Osteoblast (primary cell): ENCODE results near the gene SREBF2. TPM values are rescaled to one million over a fixed set of nuclear protein-coding genes. Genes with fewer than 3 reads are reported as not detected.

Source experiments
- DNase-seq: peaks from one replicate; pipeline ENCODE4 v3.0.0; 2011; ENCODE audit warnings: low spot score, mixed read lengths; ENCODE audit not compliant: insufficient read length; ENCODE audit errors: missing footprints
- H2AFZ ChIP-seq: 2 replicates; pipeline ENCODE4 v1.6.0; 2011; ENCODE audit warnings: mild to moderate bottlenecking, low read length
- H3K27ac ChIP-seq: 2 replicates; pipeline ENCODE4 v1.5.1; 2011; ENCODE audit warnings: mild to moderate bottlenecking, low read depth, low read length, moderate library complexity
- H3K27me3 ChIP-seq: 2 replicates; pipeline ENCODE4 v1.6.0; 2012; ENCODE audit warnings: mild to moderate bottlenecking, control low read depth, inconsistent platforms, low read length, moderate library complexity; ENCODE audit not compliant: insufficient read depth
- H3K36me3 ChIP-seq: 2 replicates; pipeline ENCODE4 v1.5.1; 2011; ENCODE audit warnings: mild to moderate bottlenecking, low read length, control low read depth, moderate library complexity; ENCODE audit not compliant: insufficient read depth
- H3K4me1 ChIP-seq: 2 replicates; pipeline ENCODE4 v1.5.1; 2011; ENCODE audit warnings: mild to moderate bottlenecking, low read length, control low read depth, moderate library complexity; ENCODE audit not compliant: insufficient read depth
- H3K4me2 ChIP-seq: 2 replicates; pipeline ENCODE4 v1.6.0; 2011; ENCODE audit warnings: mild to moderate bottlenecking, low read length; ENCODE audit not compliant: insufficient read depth
- H3K4me3 ChIP-seq: fragments of 200-600 bp; sonication (generic); 3 replicates; pipeline ENCODE4 v1.5.1; 2012; ENCODE audit warnings: mild to moderate bottlenecking, low read length, inconsistent platforms; ENCODE audit not compliant: insufficient read depth
- H3K79me2 ChIP-seq: 2 replicates; pipeline ENCODE4 v1.6.0; 2012; ENCODE audit warnings: mild to moderate bottlenecking, low read length, control low read depth, inconsistent platforms; ENCODE audit not compliant: insufficient read depth
- H3K9me3 ChIP-seq: 2 replicates; pipeline ENCODE4 v1.5.1; 2011; ENCODE audit warnings: low read depth, low read length, control low read depth
- H4K20me1 ChIP-seq: 2 replicates; pipeline ENCODE4 v1.6.0; 2012; ENCODE audit warnings: mild to moderate bottlenecking, low read length, control low read depth; ENCODE audit not compliant: insufficient read depth
- total RNA-seq: library from RNA; depleted of rRNA; stranded (reverse); fragments of >200 nt; gene quantifications from 2 replicates; pipeline ENCODE4 v1.2.3, GENCODE V29; 2012
- TF ChIP-seq, protein P1 (sequence below): IDR thresholded peaks from 2 replicates; pipeline ENCODE4 v1.5.1; 2011; ENCODE audit warnings: mild to moderate bottlenecking, low read depth, low read length, moderate library complexity; ENCODE audit errors: extremely low read depth

The SREBF2 gene
- total RNA-seq, 1 donor, result 80.3 TPM

DNA sequence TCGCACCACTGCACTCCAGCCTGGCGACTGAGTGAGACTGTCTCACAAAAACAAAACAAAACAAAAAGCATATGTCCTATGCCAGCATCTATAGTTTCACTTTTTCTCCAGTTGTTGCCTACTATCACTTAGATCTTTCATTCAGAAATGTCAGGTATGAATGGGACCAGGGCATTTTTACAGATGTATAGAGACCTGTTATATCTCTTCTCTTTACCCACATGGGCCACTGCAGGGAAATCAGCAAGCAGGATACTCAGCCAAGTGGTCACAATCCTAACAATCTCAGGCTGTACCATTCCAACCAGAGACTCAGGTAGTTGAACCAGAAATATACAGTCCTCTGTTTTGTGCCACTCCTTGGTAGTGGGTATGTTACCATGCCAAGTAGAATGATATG is 16.0 kb upstream of the SREBF2 start:
- H3K27ac ChIP-seq, result no peak overlapping the region
- no peak overlapping the region for H3K4me2 ChIP-seq
- no peaks in the 10 kb centered on the region for H3K27me3 ChIP-seq
- TF ChIP-seq, protein P1, sequence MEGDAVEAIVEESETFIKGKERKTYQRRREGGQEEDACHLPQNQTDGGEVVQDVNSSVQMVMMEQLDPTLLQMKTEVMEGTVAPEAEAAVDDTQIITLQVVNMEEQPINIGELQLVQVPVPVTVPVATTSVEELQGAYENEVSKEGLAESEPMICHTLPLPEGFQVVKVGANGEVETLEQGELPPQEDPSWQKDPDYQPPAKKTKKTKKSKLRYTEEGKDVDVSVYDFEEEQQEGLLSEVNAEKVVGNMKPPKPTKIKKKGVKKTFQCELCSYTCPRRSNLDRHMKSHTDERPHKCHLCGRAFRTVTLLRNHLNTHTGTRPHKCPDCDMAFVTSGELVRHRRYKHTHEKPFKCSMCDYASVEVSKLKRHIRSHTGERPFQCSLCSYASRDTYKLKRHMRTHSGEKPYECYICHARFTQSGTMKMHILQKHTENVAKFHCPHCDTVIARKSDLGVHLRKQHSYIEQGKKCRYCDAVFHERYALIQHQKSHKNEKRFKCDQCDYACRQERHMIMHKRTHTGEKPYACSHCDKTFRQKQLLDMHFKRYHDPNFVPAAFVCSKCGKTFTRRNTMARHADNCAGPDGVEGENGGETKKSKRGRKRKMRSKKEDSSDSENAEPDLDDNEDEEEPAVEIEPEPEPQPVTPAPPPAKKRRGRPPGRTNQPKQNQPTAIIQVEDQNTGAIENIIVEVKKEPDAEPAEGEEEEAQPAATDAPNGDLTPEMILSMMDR, result no peak
- DNase-seq, result no peak
- H2AFZ ChIP-seq, result no peak overlapping the region
- H4K20me1 ChIP-seq, result no peaks in the 10 kb centered on the region
- H3K4me3 ChIP-seq, result no peak overlapping the region
- H3K36me3 ChIP-seq, result peaks cover 6% of the 10 kb centered on the region
- no peaks in the 10 kb centered on the region for H3K79me2 ChIP-seq
- H3K9me3 ChIP-seq, result no peaks in the 10 kb centered on the region
- H3K4me1 ChIP-seq, result no peaks in the 10 kb centered on the region

DNA sequence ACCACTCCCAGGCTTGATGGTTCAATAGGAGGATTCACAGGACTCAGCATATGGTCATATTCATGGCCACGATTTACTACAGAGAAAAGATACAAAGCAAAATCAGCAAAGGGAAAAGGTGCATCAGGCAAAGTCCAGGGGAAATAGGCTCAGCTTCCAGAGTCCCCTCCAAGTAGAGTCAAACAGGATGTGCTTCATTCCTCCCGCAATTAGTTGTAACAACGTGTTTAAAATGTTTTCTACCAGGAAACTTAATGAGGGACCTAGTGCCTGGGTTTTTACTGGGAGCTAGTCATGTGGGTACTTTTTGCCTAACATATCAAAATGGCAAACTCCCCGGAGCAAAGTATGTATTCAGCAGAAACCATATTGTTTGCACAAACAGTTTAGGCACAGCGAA is 14.9 kb upstream of the SREBF2 start:
- Histone ChIP-seq H3K4me1 (peaks cover 3% of the 10 kb centered on the region), H3K79me2 (no peaks in the 10 kb centered on the region), H3K9me3 (no peaks in the 10 kb centered on the region), H4K20me1 (no peaks in the 10 kb centered on the region), H3K36me3 (peaks cover 6% of the 10 kb centered on the region), H3K4me3 (no peak overlapping the region), H2AFZ (no peak overlapping the region), H3K27me3 (no peaks in the 10 kb centered on the region), H3K4me2 (no peak overlapping the region), H3K27ac (no peak overlapping the region)
- no peak for DNase-seq
- TF ChIP-seq, protein P1, result no peak

DNA sequence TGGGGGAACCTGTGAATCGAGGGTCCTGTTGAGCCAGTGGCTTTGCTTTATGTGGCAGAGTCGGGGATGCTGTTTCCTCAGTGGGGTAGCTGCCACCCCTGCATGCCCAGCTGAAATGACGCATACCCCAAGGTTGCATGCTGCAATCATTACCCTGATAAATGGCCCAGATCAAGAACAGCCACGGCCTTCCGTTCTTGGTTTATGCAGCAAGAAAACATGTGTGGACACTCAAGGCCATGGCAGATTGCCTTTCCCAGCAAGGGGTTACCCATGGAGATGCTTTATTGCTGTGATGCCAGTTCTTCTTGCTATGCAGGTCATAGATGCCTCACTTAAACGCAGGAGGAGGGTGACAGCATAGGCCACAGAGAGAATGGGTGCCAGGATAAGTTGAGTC is 14.3 kb upstream of the SREBF2 start:
- Histone ChIP-seq H3K4me1 (peaks cover 6% of the 10 kb centered on the region), H3K4me2 (no peak overlapping the region), H3K4me3 (no peak overlapping the region), H3K27ac (no peak overlapping the region), H2AFZ (no peak overlapping the region), H3K9me3 (no peaks in the 10 kb centered on the region), H3K27me3 (no peaks in the 10 kb centered on the region), H3K36me3 (peaks cover 6% of the 10 kb centered on the region), H3K79me2 (no peaks in the 10 kb centered on the region), H4K20me1 (no peaks in the 10 kb centered on the region)
- TF ChIP-seq, protein P1, result no peak
- no peak for DNase-seq

DNA sequence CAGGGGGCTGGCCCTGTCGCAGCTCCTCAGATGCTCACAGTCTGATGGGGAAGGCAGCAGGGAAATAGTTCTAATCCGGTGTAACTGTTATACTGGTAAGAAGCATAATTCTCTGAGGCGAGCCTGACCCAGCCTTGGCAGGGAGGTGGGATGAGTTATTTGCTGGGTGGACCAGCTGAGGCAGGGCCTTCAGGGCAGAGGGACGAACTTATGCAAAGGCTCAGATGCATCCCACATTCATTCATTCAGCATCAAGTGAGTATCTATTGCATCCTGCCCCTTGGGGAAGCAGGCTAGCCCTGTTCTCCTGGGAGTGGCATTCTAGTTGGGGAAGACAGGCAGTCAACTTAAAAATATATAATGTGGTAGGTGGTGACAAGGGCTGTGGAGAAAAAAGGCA is 13.6 kb upstream of the SREBF2 start:
- no peaks in the 10 kb centered on the region for H3K27me3 ChIP-seq
- TF ChIP-seq, protein P1, result no peak
- H3K4me2 ChIP-seq, result no peak overlapping the region
- peaks cover 6% of the 10 kb centered on the region for H3K36me3 ChIP-seq
- no peak overlapping the region for H3K4me3 ChIP-seq
- DNase-seq, result no peak
- H3K27ac ChIP-seq, result no peak overlapping the region
- H3K9me3 ChIP-seq, result no peaks in the 10 kb centered on the region
- H4K20me1 ChIP-seq, result no peaks in the 10 kb centered on the region
- H3K4me1 ChIP-seq, result peaks cover 12% of the 10 kb centered on the region
- no peaks in the 10 kb centered on the region for H3K79me2 ChIP-seq
- no peak overlapping the region for H2AFZ ChIP-seq
